Ascending aorta (tissue), 2 donors: ENCODE data around the gene CXCR2. TPM values are rescaled to one million over a fixed set of nuclear protein-coding genes. Genes with fewer than 3 reads are reported as not detected.

ENCODE experiments used
- DNase-seq, 2 donors: peaks; one replicate each; pipeline ENCODE4 v3.0.0-alpha.2; 2019; ENCODE audit warnings: low spot score in 2 of 2
- H3K27ac ChIP-seq, 2 donors: fragments of 200-600 bp; sonication (generic); one replicate each; pipeline ENCODE4 v1.5.1; 2016 to 2017; ENCODE audit warnings: mild to moderate bottlenecking in 1 of 2
- H3K27me3 ChIP-seq: fragments of 200-600 bp; sonication (generic); one replicate; pipeline ENCODE4 v1.5.1; 2017
- H3K36me3 ChIP-seq, 2 donors: fragments of 200-600 bp; sonication (generic); one replicate each; pipeline ENCODE4 v1.5.1; 2016
- H3K4me1 ChIP-seq, 2 donors: fragments of 200-600 bp; sonication (generic); one replicate each; pipeline ENCODE4 v1.5.1; 2016 to 2017; ENCODE audit warnings: mild to moderate bottlenecking in 1 of 2
- H3K4me3 ChIP-seq, 2 donors: fragments of 200-600 bp; sonication (generic); one replicate each; pipeline ENCODE4 v1.5.1; 2016 to 2017; ENCODE audit warnings: mild to moderate bottlenecking in 1 of 2
- H3K9me3 ChIP-seq, 2 donors: fragments of 200-600 bp; sonication (generic); one replicate each; pipeline ENCODE4 v1.5.1; 2016
- intact Hi-C: fragments of 100-400 bp; cut with DNase I; formaldehyde crosslinking; loops from one replicate; pipeline ENCODE4 v1.15.1; 2023
- total RNA-seq: library from RNA; depleted of rRNA; stranded (reverse); fragments of >200 nt; gene quantifications from one replicate; pipeline ENCODE4 v1.1.0, GENCODE V29; 2016
- TF ChIP-seq, protein P1 (sequence below), 3 experiments: fragments of 200-600 bp in 2 of 3; fragments of 450-650 bp in 1 of 3; sonication (generic) in 2 of 3; IDR thresholded peaks; one replicate each; pipeline ENCODE4 v1.5.1; 2016 to 2019; ENCODE audit warnings: antibody characterized with exemption in 3 of 3, mild to moderate bottlenecking in 1 of 3, moderate library complexity in 1 of 3

The CXCR2 gene
- not detected for total RNA-seq

DNA sequence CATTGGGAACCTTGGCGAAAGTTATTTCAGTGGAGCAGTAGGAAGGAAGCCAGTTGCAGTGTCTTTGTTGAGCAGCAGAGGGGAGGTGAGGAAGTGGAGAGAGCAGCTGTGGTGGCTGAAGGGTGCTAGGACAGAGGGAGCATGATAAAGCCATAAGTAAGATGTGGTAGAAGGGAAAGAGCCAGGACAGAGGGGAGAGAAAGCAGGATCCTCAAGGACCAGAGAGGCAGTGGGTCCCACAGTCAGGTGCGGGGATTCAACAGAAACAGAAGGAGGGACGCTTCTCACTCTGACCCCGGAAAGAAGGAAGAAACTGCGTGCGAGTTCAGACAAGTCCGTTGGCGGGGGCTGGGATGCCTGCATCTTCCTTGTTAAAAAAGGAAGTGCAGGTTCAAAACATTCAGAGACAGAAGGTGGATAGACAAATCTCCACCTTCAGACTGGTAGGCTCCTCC, at the start of gene CXCR2:
Gene CXCR2 (plus strand): TSS at position 403 of the 455 bp plus-strand sequence. CDS start 8,774 bp downstream, outside the sequence.
- Histone ChIP-seq H3K27me3 (no peaks in the 10 kb centered on the region), H3K36me3 (no peaks in the 10 kb centered on the region), H3K9me3 (peaks cover 11 to 25% of the 10 kb centered on the region in 2 donors), H3K4me1 (no peaks in the 10 kb centered on the region), H3K27ac (no peak within 1 kb of the TSS), H3K4me3 (no peak within 1 kb of the TSS)
- intact Hi-C loops, result no loop called here
- peak in 1 of 2 donors; percentile 63 for DNase-seq
- TF ChIP-seq, protein P1, sequence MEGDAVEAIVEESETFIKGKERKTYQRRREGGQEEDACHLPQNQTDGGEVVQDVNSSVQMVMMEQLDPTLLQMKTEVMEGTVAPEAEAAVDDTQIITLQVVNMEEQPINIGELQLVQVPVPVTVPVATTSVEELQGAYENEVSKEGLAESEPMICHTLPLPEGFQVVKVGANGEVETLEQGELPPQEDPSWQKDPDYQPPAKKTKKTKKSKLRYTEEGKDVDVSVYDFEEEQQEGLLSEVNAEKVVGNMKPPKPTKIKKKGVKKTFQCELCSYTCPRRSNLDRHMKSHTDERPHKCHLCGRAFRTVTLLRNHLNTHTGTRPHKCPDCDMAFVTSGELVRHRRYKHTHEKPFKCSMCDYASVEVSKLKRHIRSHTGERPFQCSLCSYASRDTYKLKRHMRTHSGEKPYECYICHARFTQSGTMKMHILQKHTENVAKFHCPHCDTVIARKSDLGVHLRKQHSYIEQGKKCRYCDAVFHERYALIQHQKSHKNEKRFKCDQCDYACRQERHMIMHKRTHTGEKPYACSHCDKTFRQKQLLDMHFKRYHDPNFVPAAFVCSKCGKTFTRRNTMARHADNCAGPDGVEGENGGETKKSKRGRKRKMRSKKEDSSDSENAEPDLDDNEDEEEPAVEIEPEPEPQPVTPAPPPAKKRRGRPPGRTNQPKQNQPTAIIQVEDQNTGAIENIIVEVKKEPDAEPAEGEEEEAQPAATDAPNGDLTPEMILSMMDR (IDR thresholded peaks at IDR 0.05), result no peak

- Histone ChIP-seq H3K27ac (no peak overlapping the region), H3K4me3 (no peak overlapping the region), H3K27me3 (no peaks in the 10 kb centered on the region), H3K36me3 (no peaks in the 10 kb centered on the region), H3K4me1 (no peaks in the 10 kb centered on the region), H3K9me3 (no peaks in the 10 kb centered on the region)
- TF ChIP-seq, protein P1 (IDR thresholded peaks at IDR 0.05), result no peak
- no peak for DNase-seq
- intact Hi-C loops, result no loop called here
Observed at GRCh38 chr2:218077464-218078216, 48.2 kb upstream of the CXCR2 start.

DNA sequence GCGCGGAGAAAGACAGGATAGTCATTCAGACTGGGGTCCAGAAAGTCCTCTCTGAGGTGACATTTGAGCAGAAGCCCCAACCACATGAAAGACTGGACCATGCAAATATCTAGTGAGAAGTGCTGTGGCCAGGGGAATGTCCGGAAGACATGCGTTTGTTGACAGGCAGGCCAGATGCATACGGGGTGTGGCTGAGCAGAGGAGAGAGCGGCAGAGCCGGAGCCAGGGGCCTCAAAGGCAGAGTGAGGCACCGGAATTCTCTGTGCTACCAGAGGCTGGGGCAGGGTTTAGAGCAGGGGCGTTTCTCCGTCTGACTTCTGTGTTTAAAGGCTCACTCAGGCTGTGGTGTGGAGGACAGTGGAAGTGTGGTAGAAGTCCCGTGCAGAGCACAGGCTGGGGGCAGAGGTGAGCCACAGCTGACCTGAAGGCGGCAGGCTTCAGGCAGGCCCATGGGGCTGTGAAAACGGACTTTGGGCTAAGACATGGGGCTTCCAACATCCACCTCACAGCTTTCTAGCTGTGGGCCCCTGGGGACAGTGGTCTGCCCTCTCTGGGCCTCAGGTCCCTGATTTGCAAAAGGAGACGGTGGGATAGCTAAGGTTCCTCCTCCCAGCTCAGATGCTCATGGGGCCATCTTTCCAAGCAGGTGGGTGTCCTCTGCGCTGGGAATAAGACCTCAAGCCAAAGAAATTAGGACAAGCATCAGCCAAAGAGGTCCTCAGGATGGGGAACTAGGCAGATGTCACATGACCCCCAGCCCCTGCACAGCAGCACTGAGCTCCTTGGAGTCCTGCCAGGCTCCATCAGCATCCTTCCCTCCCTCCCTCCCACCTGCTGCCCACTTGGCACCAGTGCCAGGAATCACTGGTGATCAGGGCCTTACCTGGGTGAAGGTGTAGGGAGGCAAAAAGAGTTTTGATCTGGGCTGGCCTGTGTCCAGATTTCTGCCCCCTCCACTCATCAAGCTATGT, 45.6 kb upstream of the CXCR2 start:
- no peaks in the 10 kb centered on the region for H3K4me1 ChIP-seq
- DNase-seq, result no peak
- no peaks in the 10 kb centered on the region for H3K9me3 ChIP-seq
- H3K27me3 ChIP-seq, result no peaks in the 10 kb centered on the region
- TF ChIP-seq, protein P1 (IDR thresholded peaks at IDR 0.05), result no peak
- no peak overlapping the region for H3K4me3 ChIP-seq
- no peak overlapping the region for H3K27ac ChIP-seq
- no peaks in the 10 kb centered on the region for H3K36me3 ChIP-seq
- intact Hi-C loops, result no loop called here

GRCh38 chr2:218081063-218081462, 44.8 kb upstream of the CXCR2 start:
- Histone ChIP-seq H3K36me3 (no peaks in the 10 kb centered on the region), H3K4me3 (no peak overlapping the region), H3K27me3 (no peaks in the 10 kb centered on the region), H3K4me1 (no peaks in the 10 kb centered on the region), H3K27ac (no peak overlapping the region), H3K9me3 (peaks cover 0 to under 1% of the 10 kb centered on the region in 2 donors)
- intact Hi-C loops, result no loop called here
- TF ChIP-seq, protein P1 (IDR thresholded peaks at IDR 0.05), result no peak
- DNase-seq, result no peak

- no peaks in the 10 kb centered on the region for H3K4me1 ChIP-seq
- no peaks in the 10 kb centered on the region for H3K27me3 ChIP-seq
- intact Hi-C loops, result no loop called here
- no peaks in the 10 kb centered on the region for H3K36me3 ChIP-seq
- no peak overlapping the region for H3K4me3 ChIP-seq
- no peak overlapping the region for H3K27ac ChIP-seq
- peaks cover 0 to 7% of the 10 kb centered on the region in 2 donors for H3K9me3 ChIP-seq
- DNase-seq, result peak in 1 of 2 donors; percentile 46
- TF ChIP-seq, protein P1 (IDR thresholded peaks at IDR 0.05), result no peak
Observed at GRCh38 chr2:218081695-218082094, 44.1 kb upstream of the CXCR2 start.
